GM12878 (cell line): ENCODE measurements around the gene CSF2.

Experiments used
- BRCA1 ChIP-seq: IDR thresholded peaks from 2 replicates; pipeline ENCODE4 v1.6.1; 2011; ENCODE audit warnings: low read depth, low read length, improper control_type of control experiment
- ESRRA ChIP-seq: IDR thresholded peaks from 2 replicates; pipeline ENCODE4 v1.6.1; 2012; ENCODE audit warnings: mild to moderate bottlenecking, low read length, improper control_type of control experiment
- HDAC6 ChIP-seq: fragments of 200-600 bp; sonication (generic); IDR thresholded peaks from one replicate; pipeline ENCODE4 v1.8.0; 2017; ENCODE audit warnings: antibody characterized with exemption; ENCODE audit not compliant: unreplicated experiment
- KDM1A ChIP-seq: fragments of 200-600 bp; sonication (generic); IDR thresholded peaks from 2 replicates; pipeline ENCODE4 v1.6.1; 2016; ENCODE audit warnings: borderline replicate concordance
- POLR2A ChIP-seq: IDR thresholded peaks from 2 replicates; pipeline ENCODE4 v1.6.1; 2011; ENCODE audit warnings: low read depth, mild to moderate bottlenecking, low read length
- POLR2AphosphoS2 ChIP-seq: IDR thresholded peaks from 2 replicates; pipeline ENCODE4 v1.6.1; 2011; ENCODE audit warnings: low read depth, mild to moderate bottlenecking, low read length, improper control_type of control experiment, moderate library complexity
- RAD21 ChIP-seq: IDR thresholded peaks from 2 replicates; pipeline ENCODE4 v1.6.1; 2011; ENCODE audit warnings: mild to moderate bottlenecking, low read depth, low read length, moderate library complexity; ENCODE audit not compliant: insufficient read depth
- RELA ChIP-seq: fragments of 450-650 bp; IDR thresholded peaks from 2 replicates; pipeline ENCODE4 v1.8.0; 2014; ENCODE audit warnings: borderline replicate concordance; ENCODE audit not compliant: partially characterized antibody
- TF ChIP-seq, protein P1 (sequence below), 3 experiments: IDR thresholded peaks in 2 of 3; conservative IDR thresholded peaks in 1 of 3; 2 replicates each; pipeline ENCODE4 v1.5.1; 2011; ENCODE audit warnings: low read depth in 3 of 3, low read length in 3 of 3, mild to moderate bottlenecking in 3 of 3, control low read depth in 2 of 3, moderate library complexity in 2 of 3, inconsistent platforms in 1 of 3, mixed read lengths in 1 of 3; ENCODE audit not compliant: control insufficient read depth in 2 of 3, insufficient read depth in 1 of 3; ENCODE audit errors: extremely low read depth in 1 of 3
- TF ChIP-seq, protein P2 (sequence below): fragments of 450-650 bp; IDR thresholded peaks from 2 replicates; pipeline ENCODE4 v1.6.1; 2014; ENCODE audit warnings: mild to moderate bottlenecking
- TF ChIP-seq, protein P3 (sequence below): IDR thresholded peaks from 2 replicates; pipeline ENCODE4 v1.6.1; 2012; ENCODE audit warnings: mild to moderate bottlenecking, low read depth, low read length
- TF ChIP-seq, protein P4 (sequence below): fragments of 450-650 bp; IDR thresholded peaks from 2 replicates; pipeline ENCODE4 v1.6.1; 2016; ENCODE audit warnings: mild to moderate bottlenecking

DNA sequence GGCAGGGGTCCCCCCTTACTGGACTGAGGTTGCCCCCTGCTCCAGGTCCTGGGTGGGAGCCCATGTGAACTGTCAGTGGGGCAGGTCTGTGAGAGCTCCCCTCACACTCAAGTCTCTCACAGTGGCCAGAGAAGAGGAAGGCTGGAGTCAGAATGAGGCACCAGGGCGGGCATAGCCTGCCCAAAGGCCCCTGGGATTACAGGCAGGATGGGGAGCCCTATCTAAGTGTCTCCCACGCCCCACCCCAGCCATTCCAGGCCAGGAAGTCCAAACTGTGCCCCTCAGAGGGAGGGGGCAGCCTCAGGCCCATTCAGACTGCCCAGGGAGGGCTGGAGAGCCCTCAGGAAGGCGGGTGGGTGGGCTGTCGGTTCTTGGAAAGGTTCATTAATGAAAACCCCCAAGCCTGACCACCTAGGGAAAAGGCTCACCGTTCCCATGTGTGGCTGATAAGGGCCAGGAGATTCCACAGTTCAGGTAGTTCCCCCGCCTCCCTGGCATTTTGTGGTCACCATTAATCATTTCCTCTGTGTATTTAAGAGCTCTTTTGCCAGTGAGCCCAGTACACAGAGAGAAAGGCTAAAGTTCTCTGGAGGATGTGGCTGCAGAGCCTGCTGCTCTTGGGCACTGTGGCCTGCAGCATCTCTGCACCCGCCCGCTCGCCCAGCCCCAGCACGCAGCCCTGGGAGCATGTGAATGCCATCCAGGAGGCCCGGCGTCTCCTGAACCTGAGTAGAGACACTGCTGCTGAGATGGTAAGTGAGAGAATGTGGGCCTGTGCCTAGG lies at the start of gene CSF2:
- TF ChIP-seq, protein P1, sequence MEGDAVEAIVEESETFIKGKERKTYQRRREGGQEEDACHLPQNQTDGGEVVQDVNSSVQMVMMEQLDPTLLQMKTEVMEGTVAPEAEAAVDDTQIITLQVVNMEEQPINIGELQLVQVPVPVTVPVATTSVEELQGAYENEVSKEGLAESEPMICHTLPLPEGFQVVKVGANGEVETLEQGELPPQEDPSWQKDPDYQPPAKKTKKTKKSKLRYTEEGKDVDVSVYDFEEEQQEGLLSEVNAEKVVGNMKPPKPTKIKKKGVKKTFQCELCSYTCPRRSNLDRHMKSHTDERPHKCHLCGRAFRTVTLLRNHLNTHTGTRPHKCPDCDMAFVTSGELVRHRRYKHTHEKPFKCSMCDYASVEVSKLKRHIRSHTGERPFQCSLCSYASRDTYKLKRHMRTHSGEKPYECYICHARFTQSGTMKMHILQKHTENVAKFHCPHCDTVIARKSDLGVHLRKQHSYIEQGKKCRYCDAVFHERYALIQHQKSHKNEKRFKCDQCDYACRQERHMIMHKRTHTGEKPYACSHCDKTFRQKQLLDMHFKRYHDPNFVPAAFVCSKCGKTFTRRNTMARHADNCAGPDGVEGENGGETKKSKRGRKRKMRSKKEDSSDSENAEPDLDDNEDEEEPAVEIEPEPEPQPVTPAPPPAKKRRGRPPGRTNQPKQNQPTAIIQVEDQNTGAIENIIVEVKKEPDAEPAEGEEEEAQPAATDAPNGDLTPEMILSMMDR (IDR thresholded peaks at IDR 0.05 in 2 of 3, conservative IDR thresholded peaks at IDR 0.05 in 1 of 3; ENCODE audit: control insufficient read depth in 2 of 3, extremely low read depth in 1 of 3, insufficient read depth in 1 of 3, low read depth in 3 of 3, low read length in 3 of 3) = no peak
- TF ChIP-seq HDAC6 = no peak
- TF ChIP-seq KDM1A = no peak
- TF ChIP-seq BRCA1 = no peak
- no peak for TF ChIP-seq POLR2A
- TF ChIP-seq ESRRA = no peak
- no peak for TF ChIP-seq POLR2AphosphoS2
- TF ChIP-seq, protein P2, sequence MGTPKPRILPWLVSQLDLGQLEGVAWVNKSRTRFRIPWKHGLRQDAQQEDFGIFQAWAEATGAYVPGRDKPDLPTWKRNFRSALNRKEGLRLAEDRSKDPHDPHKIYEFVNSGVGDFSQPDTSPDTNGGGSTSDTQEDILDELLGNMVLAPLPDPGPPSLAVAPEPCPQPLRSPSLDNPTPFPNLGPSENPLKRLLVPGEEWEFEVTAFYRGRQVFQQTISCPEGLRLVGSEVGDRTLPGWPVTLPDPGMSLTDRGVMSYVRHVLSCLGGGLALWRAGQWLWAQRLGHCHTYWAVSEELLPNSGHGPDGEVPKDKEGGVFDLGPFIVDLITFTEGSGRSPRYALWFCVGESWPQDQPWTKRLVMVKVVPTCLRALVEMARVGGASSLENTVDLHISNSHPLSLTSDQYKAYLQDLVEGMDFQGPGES = no peak
- TF ChIP-seq, protein P3, sequence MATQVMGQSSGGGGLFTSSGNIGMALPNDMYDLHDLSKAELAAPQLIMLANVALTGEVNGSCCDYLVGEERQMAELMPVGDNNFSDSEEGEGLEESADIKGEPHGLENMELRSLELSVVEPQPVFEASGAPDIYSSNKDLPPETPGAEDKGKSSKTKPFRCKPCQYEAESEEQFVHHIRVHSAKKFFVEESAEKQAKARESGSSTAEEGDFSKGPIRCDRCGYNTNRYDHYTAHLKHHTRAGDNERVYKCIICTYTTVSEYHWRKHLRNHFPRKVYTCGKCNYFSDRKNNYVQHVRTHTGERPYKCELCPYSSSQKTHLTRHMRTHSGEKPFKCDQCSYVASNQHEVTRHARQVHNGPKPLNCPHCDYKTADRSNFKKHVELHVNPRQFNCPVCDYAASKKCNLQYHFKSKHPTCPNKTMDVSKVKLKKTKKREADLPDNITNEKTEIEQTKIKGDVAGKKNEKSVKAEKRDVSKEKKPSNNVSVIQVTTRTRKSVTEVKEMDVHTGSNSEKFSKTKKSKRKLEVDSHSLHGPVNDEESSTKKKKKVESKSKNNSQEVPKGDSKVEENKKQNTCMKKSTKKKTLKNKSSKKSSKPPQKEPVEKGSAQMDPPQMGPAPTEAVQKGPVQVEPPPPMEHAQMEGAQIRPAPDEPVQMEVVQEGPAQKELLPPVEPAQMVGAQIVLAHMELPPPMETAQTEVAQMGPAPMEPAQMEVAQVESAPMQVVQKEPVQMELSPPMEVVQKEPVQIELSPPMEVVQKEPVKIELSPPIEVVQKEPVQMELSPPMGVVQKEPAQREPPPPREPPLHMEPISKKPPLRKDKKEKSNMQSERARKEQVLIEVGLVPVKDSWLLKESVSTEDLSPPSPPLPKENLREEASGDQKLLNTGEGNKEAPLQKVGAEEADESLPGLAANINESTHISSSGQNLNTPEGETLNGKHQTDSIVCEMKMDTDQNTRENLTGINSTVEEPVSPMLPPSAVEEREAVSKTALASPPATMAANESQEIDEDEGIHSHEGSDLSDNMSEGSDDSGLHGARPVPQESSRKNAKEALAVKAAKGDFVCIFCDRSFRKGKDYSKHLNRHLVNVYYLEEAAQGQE = no peak
- no peak for TF ChIP-seq RELA
- TF ChIP-seq, protein P4, sequence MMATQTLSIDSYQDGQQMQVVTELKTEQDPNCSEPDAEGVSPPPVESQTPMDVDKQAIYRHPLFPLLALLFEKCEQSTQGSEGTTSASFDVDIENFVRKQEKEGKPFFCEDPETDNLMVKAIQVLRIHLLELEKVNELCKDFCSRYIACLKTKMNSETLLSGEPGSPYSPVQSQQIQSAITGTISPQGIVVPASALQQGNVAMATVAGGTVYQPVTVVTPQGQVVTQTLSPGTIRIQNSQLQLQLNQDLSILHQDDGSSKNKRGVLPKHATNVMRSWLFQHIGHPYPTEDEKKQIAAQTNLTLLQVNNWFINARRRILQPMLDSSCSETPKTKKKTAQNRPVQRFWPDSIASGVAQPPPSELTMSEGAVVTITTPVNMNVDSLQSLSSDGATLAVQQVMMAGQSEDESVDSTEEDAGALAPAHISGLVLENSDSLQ = no peak
- no peak for TF ChIP-seq RAD21
